SJSA1 (cell line): ENCODE results near the gene RNF175. TPM values are rescaled to one million over a fixed set of nuclear protein-coding genes. Genes with fewer than 3 reads are reported as not detected.

Source experiments
- DNase-seq, 2 experiments: peaks; one replicate each; pipeline ENCODE4 v3.0.0-alpha.2; 2015 to 2020; ENCODE audit warnings: low spot score in 2 of 2, low read depth in 1 of 2
- H3K27ac ChIP-seq: fragments of 250-450 bp; sonication (Bioruptor Pico); 2 replicates; pipeline ENCODE4 v1.5.1; 2020; ENCODE audit warnings: mild to moderate bottlenecking, moderate library complexity
- H3K27me3 ChIP-seq: fragments of 250-450 bp; sonication (Bioruptor Pico); replicated peaks from 2 replicates; pipeline ENCODE4 v1.5.1; 2020; ENCODE audit warnings: mild to moderate bottlenecking, moderate library complexity
- H3K36me3 ChIP-seq: fragments of 250-450 bp; sonication (Bioruptor Pico); 2 replicates; pipeline ENCODE4 v1.5.1; 2020; ENCODE audit warnings: mild to moderate bottlenecking
- H3K4me1 ChIP-seq: fragments of 250-450 bp; sonication (Bioruptor Pico); replicated peaks from 2 replicates; pipeline ENCODE4 v1.6.1; 2021; ENCODE audit warnings: mild to moderate bottlenecking
- H3K4me3 ChIP-seq: fragments of 250-450 bp; sonication (Bioruptor Pico); 2 replicates; pipeline ENCODE4 v1.5.1; 2020; ENCODE audit warnings: mild to moderate bottlenecking
- H3K9me3 ChIP-seq: fragments of 250-450 bp; sonication (Bioruptor Pico); replicated peaks from 2 replicates; pipeline ENCODE4 v1.5.1; 2020; ENCODE audit warnings: mild to moderate bottlenecking
- total RNA-seq: library from RNA; depleted of rRNA; stranded (reverse); fragments of >200 nt; shearing (Covaris generic); gene quantifications from 2 replicates; pipeline ENCODE4 v1.2.3, GENCODE V29; 2014

The RNF175 gene
- total RNA-seq, 1 experiment from 2014 or later: not detected

GRCh38 chr4:153777421-153777820 lies 17.6 kb upstream of the RNF175 start:
- no peaks in the 10 kb centered on the region for H3K4me1 ChIP-seq
- no peak overlapping the region for H3K27ac ChIP-seq
- no peaks in the 10 kb centered on the region for H3K9me3 ChIP-seq
- H3K27me3 ChIP-seq: peaks cover 6% of the 10 kb centered on the region; the same call in 1 of the 2 replicates
- no peak for DNase-seq
- no peak overlapping the region for H3K4me3 ChIP-seq
- no peaks in the 10 kb centered on the region for H3K36me3 ChIP-seq

GRCh38 chr4:153776601-153777000 lies 16.8 kb upstream of the RNF175 start:
- Histone ChIP-seq H3K27ac (no peak overlapping the region), H3K36me3 (no peaks in the 10 kb centered on the region), H3K27me3 (peaks cover 6% of the 10 kb centered on the region; the same call in 1 of the 2 replicates), H3K4me1 (no peaks in the 10 kb centered on the region), H3K4me3 (no peak overlapping the region), H3K9me3 (no peaks in the 10 kb centered on the region)
- no peak for DNase-seq

- Histone ChIP-seq H3K36me3 (no peaks in the 10 kb centered on the region), H3K9me3 (no peaks in the 10 kb centered on the region), H3K4me1 (no peaks in the 10 kb centered on the region), H3K4me3 (no peak overlapping the region), H3K27me3 (no peaks in the 10 kb centered on the region), H3K27ac (no peak overlapping the region)
- DNase-seq: no peak
These were observed 13.4 kb upstream of the RNF175 start for GRCh38 chr4:153773236-153773690.

GRCh38 chr4:153771046-153771445 lies 11.2 kb upstream of the RNF175 start:
- H3K4me1 ChIP-seq: no peaks in the 10 kb centered on the region
- H3K4me3 ChIP-seq: no peak overlapping the region
- H3K36me3 ChIP-seq: no peaks in the 10 kb centered on the region
- DNase-seq: no peak
- H3K27ac ChIP-seq: no peak overlapping the region
- no peaks in the 10 kb centered on the region for H3K27me3 ChIP-seq
- H3K9me3 ChIP-seq: no peaks in the 10 kb centered on the region

GRCh38 chr4:153766758-153767157 lies 6.9 kb upstream of the RNF175 start:
- Histone ChIP-seq H3K4me1 (no peaks in the 10 kb centered on the region), H3K27me3 (no peaks in the 10 kb centered on the region), H3K27ac (no peak overlapping the region), H3K4me3 (no peak overlapping the region), H3K9me3 (no peaks in the 10 kb centered on the region), H3K36me3 (no peaks in the 10 kb centered on the region)
- DNase-seq: no peak

GRCh38 chr4:153765894-153766293 lies 6.1 kb upstream of the RNF175 start:
- H3K9me3 ChIP-seq: no peaks in the 10 kb centered on the region

GRCh38 chr4:153764601-153765368 lies 5.0 kb upstream of the RNF175 start:
- Histone ChIP-seq H3K36me3 (no peaks in the 10 kb centered on the region), H3K4me1 (no peaks in the 10 kb centered on the region), H3K9me3 (no peaks in the 10 kb centered on the region), H3K27ac (no peak overlapping the region), H3K27me3 (no peaks in the 10 kb centered on the region), H3K4me3 (no peak overlapping the region)
- DNase-seq: no peak

More at GRCh38 chr4:153765894-153766293, 6.1 kb upstream of the RNF175 start:
- Histone ChIP-seq H3K27me3 (no peaks in the 10 kb centered on the region), H3K4me1 (no peaks in the 10 kb centered on the region), H3K4me3 (no peak overlapping the region), H3K27ac (no peak overlapping the region), H3K36me3 (no peaks in the 10 kb centered on the region)
- DNase-seq: no peak

GRCh38 chr4:153763404-153763803 lies 3.6 kb upstream of the RNF175 start:
- Histone ChIP-seq H3K36me3 (no peaks in the 10 kb centered on the region), H3K9me3 (no peaks in the 10 kb centered on the region), H3K27ac (no peak overlapping the region), H3K27me3 (no peaks in the 10 kb centered on the region), H3K4me3 (no peak overlapping the region), H3K4me1 (no peaks in the 10 kb centered on the region)
- DNase-seq: no peak

- H3K4me1 ChIP-seq: no peaks in the 10 kb centered on the region
- H3K27me3 ChIP-seq: no peaks in the 10 kb centered on the region
- H3K36me3 ChIP-seq: no peaks in the 10 kb centered on the region
- no peak overlapping the region for H3K27ac ChIP-seq
- no peak overlapping the region for H3K4me3 ChIP-seq
- H3K9me3 ChIP-seq: no peaks in the 10 kb centered on the region
- DNase-seq: no peak
These were observed 977 bp downstream of the RNF175 start for GRCh38 chr4:153758688-153759406.

- H3K36me3 ChIP-seq: no peaks in the 10 kb centered on the region
- DNase-seq: no peak
- H3K9me3 ChIP-seq: no peaks in the 10 kb centered on the region
- no peaks in the 10 kb centered on the region for H3K27me3 ChIP-seq
- H3K27ac ChIP-seq: no peak overlapping the region
- H3K4me1 ChIP-seq: no peaks in the 10 kb centered on the region
- no peak overlapping the region for H3K4me3 ChIP-seq
These were observed 1.7 kb downstream of the RNF175 start for GRCh38 chr4:153758136-153758535.

GRCh38 chr4:153757407-153757806 lies 2.4 kb downstream of the RNF175 start:
- no peak for DNase-seq

GRCh38 chr4:153755186-153755585 lies 4.6 kb downstream of the RNF175 start:
- Histone ChIP-seq H3K4me3 (no peak overlapping the region), H3K27me3 (no peaks in the 10 kb centered on the region), H3K27ac (no peak overlapping the region), H3K36me3 (no peaks in the 10 kb centered on the region), H3K9me3 (no peaks in the 10 kb centered on the region), H3K4me1 (no peaks in the 10 kb centered on the region)
- no peak for DNase-seq

More at GRCh38 chr4:153757407-153757806, 2.4 kb downstream of the RNF175 start:
- H3K27ac ChIP-seq: no peak overlapping the region
- no peaks in the 10 kb centered on the region for H3K9me3 ChIP-seq
- no peaks in the 10 kb centered on the region for H3K27me3 ChIP-seq
- no peaks in the 10 kb centered on the region for H3K36me3 ChIP-seq
- H3K4me1 ChIP-seq: no peaks in the 10 kb centered on the region
- no peak overlapping the region for H3K4me3 ChIP-seq

GRCh38 chr4:153750197-153750817 lies 9.5 kb downstream of the RNF175 start:
- DNase-seq: peak; percentile 33 to 54
- no peak overlapping the region for H3K4me3 ChIP-seq
- no peaks in the 10 kb centered on the region for H3K27me3 ChIP-seq
- no peaks in the 10 kb centered on the region for H3K9me3 ChIP-seq
- no peaks in the 10 kb centered on the region for H3K4me1 ChIP-seq
- no peaks in the 10 kb centered on the region for H3K36me3 ChIP-seq
- H3K27ac ChIP-seq: no peak overlapping the region

- DNase-seq: no peak
- Histone ChIP-seq H3K4me3 (no peak overlapping the region), H3K9me3 (no peaks in the 10 kb centered on the region), H3K27ac (no peak overlapping the region), H3K36me3 (no peaks in the 10 kb centered on the region), H3K27me3 (no peaks in the 10 kb centered on the region), H3K4me1 (no peaks in the 10 kb centered on the region)
These were observed 11.4 kb downstream of the RNF175 start for GRCh38 chr4:153748378-153748777.
